ENCODE measurements around the gene EGFLAM.

The EGFLAM gene

GRCh38 chr5:38292228-38292627 lies 33.9 kb downstream of the EGFLAM start:
- no peak overlapping the region for H3K27ac ChIP-seq (replicated peaks; ENCODE audit: low read length)
- no peaks in the 10 kb centered on the region for H3K27me3 ChIP-seq (ENCODE audit: control insufficient read depth in 3 of 3, insufficient read depth in 3 of 3, low read depth in 1 of 3, low read length in 3 of 3)
- no peak overlapping the region for H3K9ac ChIP-seq (ENCODE audit: low read depth, low read length, poor library complexity)
- no peak overlapping the region for H3K4me2 ChIP-seq (ENCODE audit: insufficient read depth, low read length, poor library complexity, severe bottlenecking)
- no peak overlapping the region for H4K91ac ChIP-seq (ENCODE audit: low read depth, low read length, poor library complexity)
- no peaks in the 10 kb centered on the region for H3K36me3 ChIP-seq (replicated peaks in 1 of 2; ENCODE audit: control insufficient read depth in 2 of 2, insufficient read depth in 2 of 2, low read length in 2 of 2)
- H2BK12ac ChIP-seq (ENCODE audit: low read length) = no peak overlapping the region
- H3K4me3 ChIP-seq (ENCODE audit: low read length in 2 of 2) = no peak overlapping the region
- no peak overlapping the region for H2AFZ ChIP-seq (ENCODE audit: low read length)
- no peak overlapping the region for H2BK5ac ChIP-seq (ENCODE audit: low read length)
- no peak overlapping the region for H2BK15ac ChIP-seq (ENCODE audit: low read length)
- H3K4ac ChIP-seq (ENCODE audit: low read length) = no peak overlapping the region
- no peaks in the 10 kb centered on the region for H3K4me1 ChIP-seq (ENCODE audit: control insufficient read depth in 2 of 2, insufficient read depth in 1 of 2, low read depth in 1 of 2, low read length in 2 of 2)
- no peak overlapping the region for H3K18ac ChIP-seq (ENCODE audit: low read length)
- H2AK5ac ChIP-seq (ENCODE audit: low read depth, low read length) = no peak overlapping the region
- no peaks in the 10 kb centered on the region for H3K9me3 ChIP-seq (replicated peaks in 1 of 2; ENCODE audit: control insufficient read depth in 2 of 2, insufficient read depth in 1 of 2, low read depth in 1 of 2, low read length in 2 of 2)
- H3K23ac ChIP-seq (ENCODE audit: low read depth, low read length, poor library complexity) = no peak overlapping the region
- no peak for DNase-seq (ENCODE audit: low spot score)
- no peak overlapping the region for H4K8ac ChIP-seq (ENCODE audit: low read depth, low read length)
- H2BK120ac ChIP-seq (ENCODE audit: low read depth, low read length) = no peak overlapping the region
- H3K14ac ChIP-seq (ENCODE audit: low read length) = no peak overlapping the region
- no CpG with 5 or more reads among the region's 3 CpGs for WGBS, 2 donors (ENCODE audit: extremely low coverage in 2 of 2, insufficient read length in 2 of 2, insufficient replicate concordance in 1 of 2)
- H3K79me1 ChIP-seq (ENCODE audit: low read depth, low read length) = no peaks in the 10 kb centered on the region

GRCh38 chr5:38295751-38296150 lies 37.4 kb downstream of the EGFLAM start:
- no peak overlapping the region for H2BK12ac ChIP-seq (ENCODE audit: low read length)
- no CpG with 5 or more reads among the region's 2 CpGs for WGBS, 2 donors (ENCODE audit: extremely low coverage in 2 of 2, insufficient read length in 2 of 2, insufficient replicate concordance in 1 of 2)
- H3K18ac ChIP-seq (ENCODE audit: low read length) = no peak overlapping the region
- no peak overlapping the region for H3K4me2 ChIP-seq (ENCODE audit: insufficient read depth, low read length, poor library complexity, severe bottlenecking)
- H2AK5ac ChIP-seq (ENCODE audit: low read depth, low read length) = no peak overlapping the region
- no peak overlapping the region for H2AFZ ChIP-seq (ENCODE audit: low read length)
- H3K27me3 ChIP-seq (ENCODE audit: control insufficient read depth in 3 of 3, insufficient read depth in 3 of 3, low read depth in 1 of 3, low read length in 3 of 3) = no peaks in the 10 kb centered on the region
- H4K91ac ChIP-seq (ENCODE audit: low read depth, low read length, poor library complexity) = no peak overlapping the region
- H3K4me1 ChIP-seq (ENCODE audit: control insufficient read depth in 2 of 2, insufficient read depth in 1 of 2, low read depth in 1 of 2, low read length in 2 of 2) = no peaks in the 10 kb centered on the region
- no peak overlapping the region for H3K9ac ChIP-seq (ENCODE audit: low read depth, low read length, poor library complexity)
- H4K8ac ChIP-seq (ENCODE audit: low read depth, low read length) = no peak overlapping the region
- H3K9me3 ChIP-seq (replicated peaks in 1 of 2; ENCODE audit: control insufficient read depth in 2 of 2, insufficient read depth in 1 of 2, low read depth in 1 of 2, low read length in 2 of 2) = no peaks in the 10 kb centered on the region
- no peak overlapping the region for H3K4ac ChIP-seq (ENCODE audit: low read length)
- DNase-seq (ENCODE audit: low spot score) = no peak
- H3K4me3 ChIP-seq (ENCODE audit: low read length in 2 of 2) = no peak overlapping the region
- no peaks in the 10 kb centered on the region for H3K79me1 ChIP-seq (ENCODE audit: low read depth, low read length)
- no peak overlapping the region for H3K14ac ChIP-seq (ENCODE audit: low read length)
- H3K36me3 ChIP-seq (replicated peaks in 1 of 2; ENCODE audit: control insufficient read depth in 2 of 2, insufficient read depth in 2 of 2, low read length in 2 of 2) = no peaks in the 10 kb centered on the region
- no peak overlapping the region for H3K23ac ChIP-seq (ENCODE audit: low read depth, low read length, poor library complexity)
- H2BK120ac ChIP-seq (ENCODE audit: low read depth, low read length) = no peak overlapping the region
- no peak overlapping the region for H2BK15ac ChIP-seq (ENCODE audit: low read length)
- no peak overlapping the region for H2BK5ac ChIP-seq (ENCODE audit: low read length)
- no peak overlapping the region for H3K27ac ChIP-seq (replicated peaks; ENCODE audit: low read length)

- Histone ChIP-seq H3K4me2 (ENCODE audit: insufficient read depth, low read length, poor library complexity, severe bottlenecking) (no peak overlapping the region), H2BK120ac (ENCODE audit: low read depth, low read length) (no peak overlapping the region), H3K4ac (ENCODE audit: low read length) (no peak overlapping the region), H3K23ac (ENCODE audit: low read depth, low read length, poor library complexity) (no peak overlapping the region), H3K18ac (ENCODE audit: low read length) (no peak overlapping the region), H3K27ac (replicated peaks; ENCODE audit: low read length) (no peak overlapping the region), H3K14ac (ENCODE audit: low read length) (no peak overlapping the region), H3K4me3 (ENCODE audit: low read length in 2 of 2) (no peak overlapping the region), H2AFZ (ENCODE audit: low read length) (no peak overlapping the region), H3K9ac (ENCODE audit: low read depth, low read length, poor library complexity) (no peak overlapping the region), H3K36me3 (replicated peaks in 1 of 2; ENCODE audit: control insufficient read depth in 2 of 2, insufficient read depth in 2 of 2, low read length in 2 of 2) (no peaks in the 10 kb centered on the region), H2BK15ac (ENCODE audit: low read length) (no peak overlapping the region), H3K4me1 (ENCODE audit: control insufficient read depth in 2 of 2, insufficient read depth in 1 of 2, low read depth in 1 of 2, low read length in 2 of 2) (no peaks in the 10 kb centered on the region), H2BK5ac (ENCODE audit: low read length) (no peak overlapping the region), H2BK12ac (ENCODE audit: low read length) (no peak overlapping the region), H3K27me3 (ENCODE audit: control insufficient read depth in 3 of 3, insufficient read depth in 3 of 3, low read depth in 1 of 3, low read length in 3 of 3) (no peaks in the 10 kb centered on the region), H3K79me1 (ENCODE audit: low read depth, low read length) (no peaks in the 10 kb centered on the region), H3K9me3 (replicated peaks in 1 of 2; ENCODE audit: control insufficient read depth in 2 of 2, insufficient read depth in 1 of 2, low read depth in 1 of 2, low read length in 2 of 2) (no peaks in the 10 kb centered on the region), H4K91ac (ENCODE audit: low read depth, low read length, poor library complexity) (no peak overlapping the region), H2AK5ac (ENCODE audit: low read depth, low read length) (no peak overlapping the region), H4K8ac (ENCODE audit: low read depth, low read length) (no peak overlapping the region)
- WGBS, 2 donors (ENCODE audit: extremely low coverage in 2 of 2, insufficient read length in 2 of 2, insufficient replicate concordance in 1 of 2) = no CpG with 5 or more reads among the region's 8 CpGs
- no peak for DNase-seq (ENCODE audit: low spot score)
Observed at GRCh38 chr5:38297830-38298608, 39.7 kb downstream of the EGFLAM start.

GRCh38 chr5:38299585-38299984 lies 41.2 kb downstream of the EGFLAM start:
- no peak overlapping the region for H3K27ac ChIP-seq (replicated peaks; ENCODE audit: low read length)

More at GRCh38 chr5:38299585-38299984, 41.2 kb downstream of the EGFLAM start:
- Histone ChIP-seq H3K23ac (ENCODE audit: low read depth, low read length, poor library complexity) (no peak overlapping the region), H3K9ac (ENCODE audit: low read depth, low read length, poor library complexity) (no peak overlapping the region), H2AK5ac (ENCODE audit: low read depth, low read length) (no peak overlapping the region), H3K27me3 (ENCODE audit: control insufficient read depth in 3 of 3, insufficient read depth in 3 of 3, low read depth in 1 of 3, low read length in 3 of 3) (no peaks in the 10 kb centered on the region), H3K79me1 (ENCODE audit: low read depth, low read length) (no peaks in the 10 kb centered on the region), H2BK15ac (ENCODE audit: low read length) (no peak overlapping the region), H3K36me3 (replicated peaks in 1 of 2; ENCODE audit: control insufficient read depth in 2 of 2, insufficient read depth in 2 of 2, low read length in 2 of 2) (no peaks in the 10 kb centered on the region), H2BK12ac (ENCODE audit: low read length) (no peak overlapping the region), H2BK5ac (ENCODE audit: low read length) (no peak overlapping the region), H3K4me2 (ENCODE audit: insufficient read depth, low read length, poor library complexity, severe bottlenecking) (no peak overlapping the region), H3K4ac (ENCODE audit: low read length) (no peak overlapping the region), H4K91ac (ENCODE audit: low read depth, low read length, poor library complexity) (no peak overlapping the region), H2BK120ac (ENCODE audit: low read depth, low read length) (no peak overlapping the region), H3K4me1 (ENCODE audit: control insufficient read depth in 2 of 2, insufficient read depth in 1 of 2, low read depth in 1 of 2, low read length in 2 of 2) (no peaks in the 10 kb centered on the region), H3K9me3 (replicated peaks in 1 of 2; ENCODE audit: control insufficient read depth in 2 of 2, insufficient read depth in 1 of 2, low read depth in 1 of 2, low read length in 2 of 2) (no peaks in the 10 kb centered on the region), H4K8ac (ENCODE audit: low read depth, low read length) (no peak overlapping the region), H2AFZ (ENCODE audit: low read length) (no peak overlapping the region), H3K4me3 (ENCODE audit: low read length in 2 of 2) (no peak overlapping the region), H3K14ac (ENCODE audit: low read length) (no peak overlapping the region), H3K18ac (ENCODE audit: low read length) (no peak overlapping the region)
- no CpG with 5 or more reads among the region's 1 CpG for WGBS, 2 donors (ENCODE audit: extremely low coverage in 2 of 2, insufficient read length in 2 of 2, insufficient replicate concordance in 1 of 2)
- no peak for DNase-seq (ENCODE audit: low spot score)

All from neuronal stem cell (in vitro differentiated cells).